ENCODE results near the gene TK2. TPM values are rescaled to one million over a fixed set of nuclear protein-coding genes. Genes with fewer than 3 reads are reported as not detected.

The TK2 gene
- total RNA-seq, 2 experiments from 2014 or later: 3.6 to 5.1 TPM

DNA sequence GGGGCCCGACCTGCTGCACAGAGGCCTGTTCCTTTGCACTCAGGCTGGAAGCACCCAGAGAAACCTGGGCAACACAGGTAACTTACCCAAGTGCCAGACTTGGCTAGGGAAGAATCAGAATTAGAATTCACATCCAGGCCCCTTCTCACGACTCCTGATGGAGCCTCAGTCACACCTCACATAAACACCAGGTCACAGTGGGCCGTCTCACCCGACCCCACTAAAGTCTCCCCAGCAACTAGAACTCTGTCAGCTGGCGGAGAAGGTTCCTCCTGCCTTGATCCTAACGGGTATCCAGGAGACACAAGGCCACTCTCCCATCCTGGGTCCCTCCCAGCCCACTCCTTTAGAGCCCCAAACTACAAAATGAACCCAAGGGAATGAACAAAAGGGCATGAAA is 6.4 kb downstream of the TK2 start:
- Histone ChIP-seq H3K9me3 (ENCODE audit: control insufficient read depth in 1 of 2, insufficient read depth in 1 of 2, low read length in 2 of 2) (no peaks in the 10 kb centered on the region), H3K27ac (ENCODE audit: low read depth in 1 of 2, low read length in 2 of 2) (no peak overlapping the region), H3K4me3 (ENCODE audit: low read length) (no peak overlapping the region), H3K27me3 (ENCODE audit: control insufficient read depth in 1 of 2, insufficient read depth in 2 of 2, low read length in 2 of 2) (no peaks in the 10 kb centered on the region), H3K4me1 (ENCODE audit: insufficient read depth, low read length) (peaks cover 24% of the 10 kb centered on the region), H3K36me3 (ENCODE audit: insufficient read depth, low read length) (peaks cover under 1% of the 10 kb centered on the region)
- intact Hi-C loops (cut with DNase I, micrococcal nuclease): no loop called here
- ChIA-PET CTCF (no interaction called here), POLR2A (interaction anchor here (0.7 to 1.0 kb wide), 2 partner anchors 9 to 23 kb away, joined by 3 read pairs; partner anchors contain the start of gene CKLF)
- H3K4me3 Mint-ChIP-seq: no peak overlapping the region
- no peaks in the 10 kb centered on the region for H3K27me3 Mint-ChIP-seq
- DNase-seq (no peak), ATAC-seq (ENCODE audit: poor library complexity) (no peak)
- no peaks in the 10 kb centered on the region for H3K36me3 Mint-ChIP-seq (ENCODE audit: low read depth)
- TF ChIP-seq, protein P1, sequence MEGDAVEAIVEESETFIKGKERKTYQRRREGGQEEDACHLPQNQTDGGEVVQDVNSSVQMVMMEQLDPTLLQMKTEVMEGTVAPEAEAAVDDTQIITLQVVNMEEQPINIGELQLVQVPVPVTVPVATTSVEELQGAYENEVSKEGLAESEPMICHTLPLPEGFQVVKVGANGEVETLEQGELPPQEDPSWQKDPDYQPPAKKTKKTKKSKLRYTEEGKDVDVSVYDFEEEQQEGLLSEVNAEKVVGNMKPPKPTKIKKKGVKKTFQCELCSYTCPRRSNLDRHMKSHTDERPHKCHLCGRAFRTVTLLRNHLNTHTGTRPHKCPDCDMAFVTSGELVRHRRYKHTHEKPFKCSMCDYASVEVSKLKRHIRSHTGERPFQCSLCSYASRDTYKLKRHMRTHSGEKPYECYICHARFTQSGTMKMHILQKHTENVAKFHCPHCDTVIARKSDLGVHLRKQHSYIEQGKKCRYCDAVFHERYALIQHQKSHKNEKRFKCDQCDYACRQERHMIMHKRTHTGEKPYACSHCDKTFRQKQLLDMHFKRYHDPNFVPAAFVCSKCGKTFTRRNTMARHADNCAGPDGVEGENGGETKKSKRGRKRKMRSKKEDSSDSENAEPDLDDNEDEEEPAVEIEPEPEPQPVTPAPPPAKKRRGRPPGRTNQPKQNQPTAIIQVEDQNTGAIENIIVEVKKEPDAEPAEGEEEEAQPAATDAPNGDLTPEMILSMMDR (IDR thresholded peaks at IDR 0.05): no peak
- no peaks in the 10 kb centered on the region for H3K9me3 Mint-ChIP-seq
- peak overlapping the region; percentile 15 for H3K27ac Mint-ChIP-seq
- peaks cover 40% of the 10 kb centered on the region for H3K4me1 Mint-ChIP-seq (ENCODE audit: low read depth)

- no peak for DNase-seq
- ATAC-seq (ENCODE audit: poor library complexity): no peak
- Mint-ChIP-seq H3K27me3 (no peaks in the 10 kb centered on the region), H3K9me3 (no peaks in the 10 kb centered on the region), H3K4me1 (ENCODE audit: low read depth) (peaks cover 29% of the 10 kb centered on the region), H3K4me3 (no peak overlapping the region), H3K27ac (no peak overlapping the region), H3K36me3 (ENCODE audit: low read depth) (peaks cover 2% of the 10 kb centered on the region)
- Histone ChIP-seq H3K36me3 (ENCODE audit: insufficient read depth, low read length) (peaks cover 5% of the 10 kb centered on the region), H3K4me1 (ENCODE audit: insufficient read depth, low read length) (peaks cover 18% of the 10 kb centered on the region), H3K4me3 (ENCODE audit: low read length) (no peak overlapping the region), H3K27ac (ENCODE audit: low read depth in 1 of 2, low read length in 2 of 2) (no peak overlapping the region), H3K27me3 (ENCODE audit: control insufficient read depth in 1 of 2, insufficient read depth in 2 of 2, low read length in 2 of 2) (no peaks in the 10 kb centered on the region), H3K9me3 (ENCODE audit: control insufficient read depth in 1 of 2, insufficient read depth in 1 of 2, low read length in 2 of 2) (no peaks in the 10 kb centered on the region)
- intact Hi-C loops (cut with DNase I, micrococcal nuclease): no loop called here
- TF ChIP-seq, protein P1 (IDR thresholded peaks at IDR 0.05): no peak
- ChIA-PET POLR2A (interaction anchor here (0.9 to 1.5 kb wide), 2 partner anchors 8 to 10 kb away, joined by 3 read pairs; partner anchors contain the start of gene CKLF), CTCF (no interaction called here)
These were observed 7.5 kb downstream of the TK2 start for GRCh38 chr16:66542396-66542795.

DNA sequence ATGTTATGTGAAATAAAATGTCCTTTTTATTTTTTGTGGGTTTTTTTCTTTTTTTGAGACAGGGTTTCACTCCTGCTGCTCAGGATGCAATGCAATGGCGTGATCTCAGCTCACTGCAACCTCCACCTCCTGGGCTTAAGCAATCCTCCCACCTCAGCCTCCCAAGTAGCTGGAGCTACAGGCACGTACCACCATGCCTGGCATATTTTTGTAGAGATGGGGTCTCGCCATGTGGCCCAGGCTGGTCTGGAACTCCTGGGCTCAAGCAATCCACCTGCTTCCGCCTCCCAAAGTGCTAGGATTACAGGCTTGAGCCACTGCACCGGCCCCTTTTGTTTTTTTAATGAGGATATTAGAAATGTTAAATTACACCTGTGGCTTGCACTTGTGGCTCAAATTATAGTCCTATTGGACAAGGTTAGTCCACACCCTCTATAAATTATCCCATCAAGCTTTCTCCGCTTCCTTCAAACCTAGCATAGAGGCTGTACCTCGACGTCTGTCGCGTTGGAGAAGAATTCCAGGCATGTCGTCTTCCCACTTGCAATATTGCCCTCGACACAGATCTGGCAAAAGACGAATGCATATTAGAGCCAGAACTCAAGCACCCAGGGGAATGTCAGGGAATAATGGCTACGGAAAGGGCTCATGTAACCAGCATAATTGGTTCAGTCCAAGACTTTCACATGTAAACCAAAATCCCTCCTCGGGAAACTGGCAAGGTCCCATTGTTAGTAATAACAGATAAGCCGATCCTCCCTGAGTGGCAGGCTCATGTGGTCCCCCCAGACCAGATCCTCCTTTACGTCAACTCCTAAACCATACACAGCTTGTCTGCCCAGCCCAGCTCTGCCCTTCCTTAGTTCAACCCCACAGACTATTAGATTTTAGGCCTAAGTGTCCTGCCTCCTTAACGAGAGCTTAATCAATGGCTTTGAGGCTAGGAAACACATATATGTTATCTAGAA is 8.2 kb downstream of the TK2 start:
- Mint-ChIP-seq H3K36me3 (ENCODE audit: low read depth) (peaks cover 9% of the 10 kb centered on the region), H3K27me3 (no peaks in the 10 kb centered on the region), H3K4me3 (no peak overlapping the region), H3K9me3 (no peaks in the 10 kb centered on the region), H3K27ac (no peak overlapping the region), H3K4me1 (ENCODE audit: low read depth) (peaks cover 24% of the 10 kb centered on the region)
- no peak for ATAC-seq (ENCODE audit: poor library complexity)
- ChIA-PET POLR2A (interaction anchor here (0.9 to 1.6 kb wide), 3 partner anchors 9 to 11 kb away, joined by 3 to 4 read pairs (median 3); partner anchors contain the start of gene CKLF), CTCF (no interaction called here)
- intact Hi-C loops (cut with DNase I, micrococcal nuclease): no loop called here
- H3K4me3 ChIP-seq (ENCODE audit: low read length): no peak overlapping the region
- TF ChIP-seq, protein P1 (IDR thresholded peaks at IDR 0.05): no peak
- no peak for DNase-seq
- peaks cover 8% of the 10 kb centered on the region for H3K36me3 ChIP-seq (ENCODE audit: insufficient read depth, low read length)
- peaks cover 14% of the 10 kb centered on the region for H3K4me1 ChIP-seq (ENCODE audit: insufficient read depth, low read length)
- H3K9me3 ChIP-seq (ENCODE audit: control insufficient read depth in 1 of 2, insufficient read depth in 1 of 2, low read length in 2 of 2): no peaks in the 10 kb centered on the region
- no peaks in the 10 kb centered on the region for H3K27me3 ChIP-seq (ENCODE audit: control insufficient read depth in 1 of 2, insufficient read depth in 2 of 2, low read length in 2 of 2)
- no peak overlapping the region for H3K27ac ChIP-seq (ENCODE audit: low read depth in 1 of 2, low read length in 2 of 2)

Measured in CD4-positive, alpha-beta T cell (primary cell).